H1 (cell line): ENCODE data around the gene TTBK1. TPM values are rescaled to one million over a fixed set of nuclear protein-coding genes. Genes with fewer than 3 reads are reported as not detected.

Experiments used
- CTCF ChIA-PET: fragments of 300-600 bp; sonication (Branson Sonifier 250); formaldehyde crosslinking; loops from one replicate; lab custom pipeline; 2021; ENCODE audit not compliant: partially characterized antibody; lab: Charles Lee
- POLR2A ChIA-PET: fragments of 300-600 bp; sonication (Branson Sonifier 250); formaldehyde crosslinking; loops from one replicate; lab custom pipeline; 2021; ENCODE audit warnings: inconsistent platforms; ENCODE audit not compliant: partially characterized antibody; lab: Charles Lee
- DNase-seq, 2 experiments: peaks; one replicate each; pipeline versions ENCODE4 v3.0.0 to v3.0.0-alpha.2; 2010 to 2022; ENCODE audit warnings: low spot score in 2 of 2, low read depth in 1 of 2, mixed read lengths in 1 of 2
- FAIRE-seq: peaks from 2 replicates; lab custom pipeline; 2011; peaks lifted over from hg19 to GRCh38; lab: Jason Lieb, UNC
- H2AFZ ChIP-seq: 2 replicates; pipeline ENCODE4 v1.8.1; 2012; ENCODE audit warnings: low read length, inconsistent platforms
- H2AK5ac ChIP-seq: 2 replicates; pipeline ENCODE4 v1.6.1; 2013; ENCODE audit warnings: low read depth, low read length
- H2BK120ac ChIP-seq: replicated peaks from 2 replicates; pipeline ENCODE3; 2013; ENCODE audit warnings: low read depth, low read length, inconsistent platforms
- H2BK12ac ChIP-seq: 2 replicates; pipeline ENCODE4 v1.6.1; 2013; ENCODE audit warnings: low read depth, low read length
- H2BK15ac ChIP-seq: 2 replicates; pipeline ENCODE4 v1.6.1; 2013; ENCODE audit warnings: low read length
- H2BK20ac ChIP-seq: 2 replicates; pipeline ENCODE4 v1.6.1; 2013; ENCODE audit warnings: low read length
- H2BK5ac ChIP-seq: 2 replicates; pipeline ENCODE4 v1.6.1; 2013; ENCODE audit warnings: low read depth, low read length
- H3K14ac ChIP-seq: 2 replicates; pipeline ENCODE4 v1.6.1; 2013; ENCODE audit warnings: inconsistent platforms; ENCODE audit not compliant: insufficient read length
- H3K18ac ChIP-seq: 2 replicates; pipeline ENCODE4 v1.6.1; 2013; ENCODE audit warnings: low read length; ENCODE audit errors: extremely low read depth
- H3K23ac ChIP-seq: 2 replicates; pipeline ENCODE4 v1.6.1; 2013; ENCODE audit warnings: inconsistent platforms; ENCODE audit not compliant: insufficient read length
- H3K23me2 ChIP-seq: 2 replicates; pipeline ENCODE4 v1.6.1; 2013; ENCODE audit warnings: low read depth, low read length
- H3K27ac ChIP-seq: 2 replicates; pipeline ENCODE4 v1.6.1; 2011; ENCODE audit warnings: low read depth, low read length, inconsistent platforms
- H3K27me3 ChIP-seq, 4 experiments: replicated peaks in 1 of 4; 1 replicate in 1 of 4; 2 replicates in 3 of 4; pipeline versions ENCODE4 v1.6.1 to v1.8.1; 2011 to 2013; ENCODE audit warnings: low read length in 3 of 4, mild to moderate bottlenecking in 3 of 4, inconsistent platforms in 2 of 4, mixed read lengths in 2 of 4, moderate library complexity in 1 of 4; ENCODE audit not compliant: control insufficient read depth in 3 of 4, insufficient read depth in 3 of 4; ENCODE audit errors: extremely low read depth in 1 of 4
- H3K36me3 ChIP-seq, 4 experiments: 2 replicates each; pipeline versions ENCODE4 v1.6.1 to v1.8.1; 2011 to 2013; ENCODE audit warnings: mild to moderate bottlenecking in 4 of 4, low read length in 3 of 4, moderate library complexity in 2 of 4, control low read depth in 1 of 4, inconsistent platforms in 1 of 4; ENCODE audit not compliant: insufficient read depth in 4 of 4, control insufficient read depth in 2 of 4
- H3K4ac ChIP-seq: replicated peaks from 2 replicates; pipeline ENCODE3; 2013; ENCODE audit warnings: low read length, low read depth, mixed read lengths, inconsistent platforms; ENCODE audit not compliant: insufficient read length
- H3K4me1 ChIP-seq, 4 experiments: replicated peaks in 1 of 4; 1 replicate in 1 of 4; 2 replicates in 3 of 4; pipeline versions ENCODE4 v1.6.1 to v1.8.1; 2011 to 2013; ENCODE audit warnings: low read length in 3 of 4, inconsistent platforms in 2 of 4, mixed read lengths in 1 of 4; ENCODE audit not compliant: insufficient read depth in 4 of 4, control insufficient read depth in 3 of 4
- H3K4me2 ChIP-seq, 2 experiments: 2 replicates each; pipeline versions ENCODE4 v1.6.1 to v1.8.1; 2011 to 2013; ENCODE audit warnings: low read depth in 2 of 2, low read length in 2 of 2, control low read depth in 1 of 2, inconsistent platforms in 1 of 2, mild to moderate bottlenecking in 1 of 2; ENCODE audit not compliant: insufficient read depth in 1 of 2
- H3K4me3 ChIP-seq, 4 experiments: fragments of 200-600, 300-600 bp in 1 of 4; sonication (generic), shearing (Covaris generic), sonication (Bioruptor Twin) in 1 of 4; 2 replicates each; pipeline versions ENCODE4 v1.5.1 to v1.8.1; 2011 to 2016; ENCODE audit warnings: low read length in 4 of 4, low read depth in 3 of 4, control low read depth in 2 of 4, inconsistent platforms in 2 of 4, mild to moderate bottlenecking in 2 of 4, mixed read lengths in 1 of 4, moderate library complexity in 1 of 4; ENCODE audit not compliant: insufficient read depth in 2 of 4; ENCODE audit errors: extremely low read depth in 1 of 4
- H3K56ac ChIP-seq: replicated peaks from 2 replicates; pipeline ENCODE3; 2013; ENCODE audit warnings: low read depth, mild to moderate bottlenecking, mixed read lengths, low read length, inconsistent platforms; ENCODE audit not compliant: insufficient read length
- H3K79me1 ChIP-seq: 2 replicates; pipeline ENCODE4 v1.6.1; 2013; ENCODE audit warnings: low read depth, low read length, control low read depth
- H3K79me2 ChIP-seq, 2 experiments: 2 replicates each; pipeline versions ENCODE4 v1.6.1 to v1.8.1; 2012 to 2013; ENCODE audit warnings: low read length in 2 of 2, mild to moderate bottlenecking in 2 of 2, inconsistent platforms in 1 of 2; ENCODE audit not compliant: insufficient read depth in 2 of 2, control insufficient read depth in 1 of 2
- H3K9ac ChIP-seq, 4 experiments: replicated peaks in 1 of 4; 1 replicate in 1 of 4; 2 replicates in 3 of 4; pipeline versions ENCODE4 v1.6.1 to v1.8.1; 2011 to 2013; ENCODE audit warnings: low read depth in 3 of 4, low read length in 3 of 4, control low read depth in 2 of 4, mild to moderate bottlenecking in 2 of 4, moderate library complexity in 2 of 4, inconsistent platforms in 1 of 4; ENCODE audit errors: extremely low read depth in 1 of 4
- H3K9me3 ChIP-seq, 2 experiments: 2 replicates each; pipeline versions ENCODE4 v1.6.1 to v1.8.1; 2012 to 2013; ENCODE audit warnings: mild to moderate bottlenecking in 2 of 2, moderate library complexity in 2 of 2, control low read depth in 1 of 2, inconsistent platforms in 1 of 2, low read depth in 1 of 2, low read length in 1 of 2, mixed read lengths in 1 of 2; ENCODE audit not compliant: insufficient read depth in 2 of 2
- H4K20me1 ChIP-seq, 2 experiments: replicated peaks in 1 of 2; 2 replicates each; pipeline versions ENCODE3 to v1.8.1; 2011 to 2013; ENCODE audit warnings: inconsistent platforms in 2 of 2, low read length in 2 of 2, mild to moderate bottlenecking in 1 of 2; ENCODE audit not compliant: insufficient read depth in 2 of 2, control insufficient read depth in 1 of 2
- H4K5ac ChIP-seq: 2 replicates; pipeline ENCODE4 v1.6.1; 2013; ENCODE audit warnings: low read length, low read depth, mixed read lengths, inconsistent platforms; ENCODE audit not compliant: insufficient read length
- H4K8ac ChIP-seq: 2 replicates; pipeline ENCODE4 v1.8.0; 2013; ENCODE audit warnings: mild to moderate bottlenecking, moderate library complexity, low read length, inconsistent platforms; ENCODE audit not compliant: insufficient read depth; ENCODE audit errors: extremely low read depth
- H4K91ac ChIP-seq: replicated peaks from 2 replicates; pipeline ENCODE3; 2013; ENCODE audit warnings: low read length, mixed read lengths, inconsistent platforms; ENCODE audit not compliant: insufficient read length
- GABPA ChIP-seq: IDR thresholded peaks from 2 replicates; pipeline ENCODE4 v1.6.1; 2011; ENCODE audit warnings: mild to moderate bottlenecking, low read length, moderate library complexity, borderline replicate concordance; ENCODE audit not compliant: insufficient read depth
- NRF1 ChIP-seq: IDR thresholded peaks from 2 replicates; pipeline ENCODE4 v1.6.1; 2011; ENCODE audit warnings: mild to moderate bottlenecking, low read depth, low read length, improper control_type of control experiment
- WGBS, 2 experiments: shearing (Covaris generic) in 1 of 2; methylation state at CpG; one replicate each; pipeline versions ENCODE4 v1.1.6 to v1.1.7; 2013 to 2015; ENCODE audit warnings: low lambda C conversion rate in 2 of 2, mixed read lengths in 2 of 2, inconsistent platforms in 1 of 2, low coverage in 1 of 2, missing lambda C conversion rate in 1 of 2; ENCODE audit not compliant: insufficient replicate concordance in 2 of 2, insufficient coverage in 1 of 2, insufficient read length in 1 of 2; ENCODE audit errors: extremely low coverage in 1 of 2, missing lambda C conversion rate in 1 of 2; 5-methylcytosine and 5-hydroxymethylcytosine counted together
- polyA plus RNA-seq, 7 experiments: library from polyadenylated mRNA; depleted of rRNA in 3 of 7; stranded (reverse) in 5 of 7; unstranded in 2 of 7; fragments of >200 nt in 5 of 7; fragments of 200-250 nt in 2 of 7; gene quantifications; 1 replicate in 5 of 7; 2 replicates in 1 of 7; 4 replicates in 1 of 7; pipeline versions ENCODE4 v1.2.1 to v1.2.3, GENCODE V29; 2011 to 2013; ENCODE audit warnings: missing spikeins in 2 of 7, mixed read lengths in 2 of 7
- total RNA-seq: library from RNA; stranded (reverse); fragmentation: NEBNext Ultra II Directional; extraction: Animal tissue kit (Norgen Biotek cat#: 25700); gene quantifications from 2 replicates; pipeline ENCODE4 v1.2.1, GENCODE V29; 2021

TTBK1 gene
- total and polyA plus RNA-seq, 2 of the 8 experiments (the other 6 are each of a cell fraction or from before 2014, with no cell fraction given) = 0.53 to 1.6 TPM

DNA sequence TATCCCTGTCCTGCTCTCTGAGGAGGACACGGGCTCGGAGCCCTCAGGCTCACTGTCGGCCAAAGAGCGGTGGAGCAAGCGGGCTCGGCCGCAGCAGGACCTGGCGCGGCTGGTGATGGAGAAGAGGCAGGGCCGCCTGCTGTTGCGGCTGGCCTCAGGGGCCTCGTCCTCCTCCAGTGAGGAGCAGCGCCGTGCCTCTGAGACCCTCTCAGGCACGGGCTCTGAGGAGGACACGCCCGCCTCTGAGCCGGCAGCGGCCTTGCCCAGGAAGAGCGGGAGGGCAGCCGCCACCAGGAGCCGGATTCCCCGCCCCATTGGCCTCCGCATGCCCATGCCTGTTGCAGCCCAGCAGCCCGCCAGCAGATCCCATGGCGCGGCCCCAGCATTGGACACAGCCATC is 40.6 kb downstream of the TTBK1 start:
- no peak for DNase-seq
- Histone ChIP-seq H3K4me2 (no peak overlapping the region), H3K27ac (no peak overlapping the region), H3K23ac (no peak overlapping the region), H2BK12ac (no peak overlapping the region; the same call in 1 of the 2 replicates), H3K36me3 (no peaks in the 10 kb centered on the region), H2BK15ac (no peak overlapping the region), H4K8ac (no peak overlapping the region), H2BK120ac (no peak overlapping the region), H3K79me1 (no peaks in the 10 kb centered on the region), H4K20me1 (no peaks in the 10 kb centered on the region), H3K56ac (no peak overlapping the region), H3K18ac (no peak overlapping the region), H2BK20ac (no peak overlapping the region), H2BK5ac (no peak overlapping the region), H3K27me3 (peaks cover 0 to 28% (median 19%) of the 10 kb centered on the region in 4 experiments; a peak in 5 of 7 replicates), H2AFZ (no peak overlapping the region), H4K5ac (no peak overlapping the region), H3K9me3 (no peaks in the 10 kb centered on the region), H2AK5ac (no peak overlapping the region), H3K4me3 (no peak overlapping the region), H3K4ac (no peak overlapping the region), H3K9ac (no peak overlapping the region), H3K4me1 (peaks cover 0 to 15% (median 9%) of the 10 kb centered on the region in 4 experiments; a peak in 5 of 7 replicates), H3K23me2 (no peaks in the 10 kb centered on the region; the same call in 1 of the 2 replicates), H3K14ac (no peak overlapping the region), H3K79me2 (no peaks in the 10 kb centered on the region), H4K91ac (no peak overlapping the region)
- ChIA-PET CTCF (interaction anchor here (0.7 kb wide), 1 partner anchor 26 kb away, joined by 3 read pairs; no protein-coding TSS in a partner anchor), POLR2A (no interaction called here)
- 82% methylated on average over 16 of the region's 27 CpGs; no CpG with 5 or more reads in 1 of the 2 experiments for WGBS, 2 experiments
- TF ChIP-seq GABPA (no peak), NRF1 (no peak)
- FAIRE-seq = no peak
